Retinal pigment epithelial cell (primary cell): Measurements from ENCODE around the gene FN3KRP.

Source experiments
- DNase-seq: peaks from one replicate; pipeline ENCODE4 v3.0.0-alpha.2; 2010; ENCODE audit warnings: low read depth
- H3K4me3 ChIP-seq: 2 replicates; pipeline ENCODE4 v1.5.1; 2011; ENCODE audit warnings: mild to moderate bottlenecking, low read length, control low read depth, moderate library complexity
- TF ChIP-seq, protein P1 (sequence below): conservative IDR thresholded peaks from 2 replicates; pipeline ENCODE4 v1.5.1; 2011; ENCODE audit warnings: low read depth, low read length, control low read depth, inconsistent platforms

The FN3KRP gene

GRCh38 chr17:82710499-82711232 lies 5.8 kb upstream of the FN3KRP start:
- H3K4me3 ChIP-seq = no peak overlapping the region
- no peak for DNase-seq
- TF ChIP-seq, protein P1, sequence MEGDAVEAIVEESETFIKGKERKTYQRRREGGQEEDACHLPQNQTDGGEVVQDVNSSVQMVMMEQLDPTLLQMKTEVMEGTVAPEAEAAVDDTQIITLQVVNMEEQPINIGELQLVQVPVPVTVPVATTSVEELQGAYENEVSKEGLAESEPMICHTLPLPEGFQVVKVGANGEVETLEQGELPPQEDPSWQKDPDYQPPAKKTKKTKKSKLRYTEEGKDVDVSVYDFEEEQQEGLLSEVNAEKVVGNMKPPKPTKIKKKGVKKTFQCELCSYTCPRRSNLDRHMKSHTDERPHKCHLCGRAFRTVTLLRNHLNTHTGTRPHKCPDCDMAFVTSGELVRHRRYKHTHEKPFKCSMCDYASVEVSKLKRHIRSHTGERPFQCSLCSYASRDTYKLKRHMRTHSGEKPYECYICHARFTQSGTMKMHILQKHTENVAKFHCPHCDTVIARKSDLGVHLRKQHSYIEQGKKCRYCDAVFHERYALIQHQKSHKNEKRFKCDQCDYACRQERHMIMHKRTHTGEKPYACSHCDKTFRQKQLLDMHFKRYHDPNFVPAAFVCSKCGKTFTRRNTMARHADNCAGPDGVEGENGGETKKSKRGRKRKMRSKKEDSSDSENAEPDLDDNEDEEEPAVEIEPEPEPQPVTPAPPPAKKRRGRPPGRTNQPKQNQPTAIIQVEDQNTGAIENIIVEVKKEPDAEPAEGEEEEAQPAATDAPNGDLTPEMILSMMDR = peak; percentile 9

DNA sequence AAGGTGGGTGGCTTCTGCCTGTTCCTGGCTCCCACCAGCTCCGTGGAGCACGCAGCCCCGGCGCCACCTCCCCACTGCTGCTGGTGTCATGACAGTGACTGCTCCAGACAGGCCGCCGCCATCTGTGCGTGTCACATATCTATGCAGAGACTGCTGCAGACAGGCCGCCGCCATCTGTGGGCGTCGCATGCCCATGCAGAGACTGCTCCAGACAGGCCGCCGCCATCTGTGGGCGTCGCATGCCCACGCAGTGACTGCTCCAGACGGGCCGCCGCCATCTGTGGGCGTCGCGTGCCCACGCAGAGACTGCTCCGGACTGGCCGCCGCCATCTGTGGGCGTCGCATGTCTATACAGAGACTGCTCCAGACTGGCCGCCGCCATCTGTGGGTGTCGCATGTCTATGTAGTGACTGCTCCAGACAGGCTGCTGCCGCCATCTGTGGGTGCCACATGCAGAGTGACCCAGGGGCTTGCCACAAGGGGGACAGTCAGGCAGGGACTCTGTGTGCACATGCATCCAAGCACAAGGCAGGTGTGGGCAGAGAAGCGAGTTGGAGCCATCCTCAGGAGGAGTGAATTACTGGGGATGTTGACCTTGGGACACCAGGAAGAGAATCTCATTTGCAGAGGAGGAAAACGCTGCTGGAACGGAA lies 3.3 kb upstream of the FN3KRP start:
- no peak for DNase-seq
- H3K4me3 ChIP-seq = no peak overlapping the region
- TF ChIP-seq, protein P1 = no peak

DNA sequence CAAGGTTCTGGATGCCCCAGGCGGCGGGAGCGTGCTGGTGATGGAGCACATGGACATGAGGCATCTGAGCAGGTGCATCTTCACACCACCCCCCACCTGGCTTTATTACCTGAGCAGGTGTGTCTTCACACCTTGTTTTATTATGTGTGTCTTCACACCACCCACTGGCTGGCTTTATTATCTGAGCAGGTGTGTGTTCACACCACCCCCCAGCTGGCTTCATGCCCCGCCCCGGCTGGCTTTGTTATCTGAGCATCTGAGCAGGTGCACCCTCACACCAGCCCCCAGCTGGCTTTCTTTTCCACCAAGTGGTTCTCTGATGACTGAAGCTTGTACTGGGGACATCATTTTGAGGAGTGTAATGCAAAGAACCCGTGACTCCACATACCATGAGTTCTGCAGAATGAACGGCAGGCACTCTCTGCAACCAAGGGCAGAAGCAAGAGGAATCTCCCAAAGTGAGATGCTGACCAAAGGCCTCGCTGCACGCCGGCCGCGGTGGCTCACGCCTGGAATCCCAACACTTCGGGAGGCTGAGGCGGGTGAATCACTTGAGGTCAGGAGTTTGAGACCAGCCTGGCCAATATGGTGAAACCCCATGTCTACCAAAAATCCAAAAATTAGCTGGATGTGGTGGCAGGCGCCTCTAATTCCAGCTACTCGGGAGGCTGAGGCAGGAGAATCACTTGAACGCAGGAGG lies 2.6 kb downstream of the FN3KRP start:
- TF ChIP-seq, protein P1 = no peak
- H3K4me3 ChIP-seq = no peak overlapping the region
- no peak for DNase-seq

- TF ChIP-seq, protein P1 = no peak
- no peak for DNase-seq
- H3K4me3 ChIP-seq = no peak overlapping the region
These were observed 3.7 kb downstream of the FN3KRP start for GRCh38 chr17:82720204-82720603.

DNA sequence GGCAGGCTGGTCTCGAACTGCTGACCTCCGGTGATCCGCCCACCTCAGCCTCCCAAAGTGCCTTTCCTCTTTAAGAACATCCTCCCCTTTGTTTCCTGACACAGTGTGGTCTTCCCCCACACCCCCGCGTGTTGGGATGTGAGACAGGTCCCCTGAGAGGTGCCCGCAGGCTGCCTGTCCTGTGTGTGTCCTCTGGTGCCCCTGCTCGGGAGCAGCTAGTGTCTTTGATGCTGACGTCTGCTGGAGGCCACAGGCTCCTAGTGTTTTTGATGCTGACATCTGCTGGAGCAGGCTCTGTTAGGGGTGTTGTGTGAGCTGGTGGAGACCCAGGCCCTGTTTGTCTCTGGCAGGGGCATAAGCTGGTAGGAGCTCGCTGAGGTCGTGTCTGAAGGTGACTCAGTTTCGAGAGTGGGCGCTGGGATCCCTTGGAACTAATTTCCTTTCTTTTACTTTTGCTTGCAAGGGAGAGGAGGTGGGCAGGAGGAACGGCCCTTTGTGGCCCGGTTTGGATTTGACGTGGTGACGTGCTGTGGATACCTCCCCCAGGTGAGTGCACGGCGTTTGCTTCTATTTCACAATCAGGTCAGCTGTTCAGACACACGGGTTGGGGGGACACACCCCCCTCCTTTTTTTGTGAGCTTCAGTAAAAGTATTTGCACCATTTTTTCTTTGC lies 6.0 kb downstream of the FN3KRP start:
- TF ChIP-seq, protein P1 = no peak

GRCh38 chr17:82723169-82723807 lies 6.8 kb downstream of the FN3KRP start:
- TF ChIP-seq, protein P1 = no peak
- H3K4me3 ChIP-seq = no peak overlapping the region
- no peak for DNase-seq

More for the DNA sequence above, 6.0 kb downstream of the FN3KRP start:
- H3K4me3 ChIP-seq = no peak overlapping the region
- DNase-seq = no peak
